Measurements from ENCODE around the gene CD46.
"Not testable (repeated sequence)": the region's sequence is repeated elsewhere in the genome, so short reads cannot be mapped to it uniquely, and the experiment has no call there.

The CD46 gene

DNA sequence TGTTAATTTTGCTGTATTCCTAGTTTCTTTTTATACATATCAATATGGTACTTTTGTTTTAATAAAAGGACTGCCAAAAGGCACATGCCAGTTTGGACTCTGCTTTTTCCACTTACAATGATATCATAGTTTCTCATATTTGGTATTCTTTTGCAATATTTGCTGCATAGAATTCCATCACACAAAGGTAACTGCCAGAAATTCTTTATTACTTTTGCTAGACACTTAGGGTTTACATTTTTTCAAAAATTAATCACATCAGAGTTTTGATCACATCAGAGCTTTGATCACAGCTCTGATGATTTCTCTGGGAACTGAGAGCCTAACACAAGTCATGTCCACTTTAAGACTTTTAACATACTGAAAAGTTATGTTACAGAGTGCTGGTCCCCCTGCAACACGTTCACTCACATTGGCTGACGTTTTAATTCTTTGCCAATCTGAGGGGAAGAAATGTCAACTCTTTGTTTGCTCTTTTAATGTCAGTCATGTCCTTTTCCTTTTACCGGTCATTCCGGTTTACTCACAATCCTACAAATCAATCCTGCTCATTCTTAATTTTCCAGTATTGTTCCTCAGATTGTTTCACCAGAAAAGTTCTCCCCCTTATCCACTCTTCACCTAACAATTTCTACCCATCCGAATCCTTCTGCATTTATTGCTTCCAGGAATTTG lies 1.1 kb upstream of the CD46 start:
- DNase-seq (ENCODE audit: low read depth in 2 of 2), result no peak

GRCh38 chr1:207751463-207751789 lies 428 bp upstream of the CD46 start:
- not testable (repeated sequence) for DNase-seq (ENCODE audit: low read depth in 2 of 2)

- peak; percentile 2 to 14 for DNase-seq (ENCODE audit: low read depth in 2 of 2)
These were observed 673 bp downstream of the CD46 start for GRCh38 chr1:207752456-207752998.

- DNase-seq (ENCODE audit: low read depth in 2 of 2), result no peak
These were observed 1.8 kb downstream of the CD46 start for GRCh38 chr1:207753611-207754010.

- no peak for DNase-seq (ENCODE audit: low read depth in 2 of 2)
These were observed 2.2 kb downstream of the CD46 start for GRCh38 chr1:207754011-207754410.

DNA sequence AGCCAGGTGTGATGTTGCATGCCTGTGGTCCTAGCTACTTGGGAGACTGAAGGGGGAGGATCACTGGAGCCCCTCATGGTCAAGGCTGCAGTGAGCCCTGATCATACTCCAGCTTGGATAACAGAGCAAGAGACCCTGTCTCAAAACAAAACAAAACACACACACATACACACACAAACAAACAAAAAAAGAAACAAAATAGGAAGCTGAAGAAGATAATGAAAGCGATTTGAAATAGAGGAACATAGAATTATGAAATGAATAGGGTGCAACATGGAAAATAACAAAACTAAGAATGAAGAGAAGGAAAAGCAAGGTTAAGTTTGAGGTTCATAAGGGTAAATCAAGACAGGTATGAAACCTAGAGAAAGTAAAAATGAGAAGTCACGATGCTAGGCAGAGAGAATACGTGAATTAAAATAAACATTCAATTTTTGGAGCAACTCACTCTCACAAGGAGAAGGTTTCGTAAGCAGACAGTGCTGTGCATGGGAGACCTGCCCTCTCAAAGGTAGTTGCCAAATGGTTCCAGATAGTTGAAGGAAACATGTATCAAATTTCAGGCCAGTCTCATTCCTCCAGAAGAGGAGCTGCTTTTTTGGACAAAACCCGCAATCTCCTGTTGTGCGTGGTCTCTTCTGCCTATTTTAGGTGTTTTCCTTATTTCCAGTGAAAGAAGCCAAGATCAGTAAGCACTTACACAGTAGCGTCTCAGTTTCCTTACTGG lies 3.3 kb downstream of the CD46 start:
- no peak for DNase-seq (ENCODE audit: low read depth in 2 of 2)

GRCh38 chr1:207755846-207756693 lies 4.2 kb downstream of the CD46 start:
- DNase-seq (ENCODE audit: low read depth in 2 of 2), result no peak

- DNase-seq (ENCODE audit: low read depth in 2 of 2), result no peak
These were observed 10.8 kb downstream of the CD46 start for GRCh38 chr1:207762622-207763021.

GRCh38 chr1:207763091-207763490 lies 11.2 kb downstream of the CD46 start:
- no peak for DNase-seq (ENCODE audit: low read depth in 2 of 2)

DNA sequence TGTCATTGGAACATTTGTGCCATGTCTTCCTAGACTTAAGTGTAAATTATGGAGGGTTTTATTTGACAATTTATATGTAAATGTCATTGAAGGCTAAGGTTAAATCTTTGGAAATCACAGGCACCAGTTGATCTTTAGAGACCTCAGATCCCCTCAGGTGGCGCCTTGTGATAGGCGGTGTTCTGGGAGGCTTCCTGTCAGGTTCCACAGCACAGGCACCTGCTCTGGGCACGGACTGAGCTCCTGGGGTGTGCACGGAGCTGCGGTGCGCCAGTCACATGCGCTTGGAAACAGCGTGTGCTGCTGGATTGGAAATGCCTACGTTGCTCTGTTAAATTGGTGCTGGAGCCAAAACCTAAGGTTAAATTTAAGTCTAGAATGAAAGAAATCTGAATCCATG lies 12.1 kb downstream of the CD46 start:
- DNase-seq (ENCODE audit: low read depth in 2 of 2), result no peak

DNA sequence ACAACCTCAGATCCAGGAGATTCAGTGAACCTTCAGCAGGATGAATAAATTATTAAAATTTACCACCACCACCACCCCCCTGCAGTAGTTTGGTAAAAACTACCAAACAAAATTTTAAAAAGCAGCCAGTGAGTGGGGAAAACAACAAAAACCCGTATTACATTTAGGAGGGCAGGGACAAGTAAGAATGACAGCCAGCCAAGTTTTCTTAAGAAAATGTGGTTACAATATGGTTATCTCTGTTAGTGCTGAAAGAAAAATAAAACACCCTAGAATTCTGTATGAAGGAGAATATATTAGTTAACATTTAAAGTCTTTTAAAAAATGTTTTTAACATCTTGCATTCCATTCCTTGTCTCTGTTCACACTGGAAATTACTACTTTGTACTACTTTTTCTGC lies 14.7 kb downstream of the CD46 start:
- DNase-seq (ENCODE audit: low read depth in 2 of 2), result no peak

GRCh38 chr1:207770514-207770913 lies 18.7 kb downstream of the CD46 start:
- DNase-seq (ENCODE audit: low read depth in 2 of 2), result not testable (repeated sequence)

GRCh38 chr1:207776045-207776444 lies 24.2 kb downstream of the CD46 start:
- not testable (repeated sequence) for DNase-seq (ENCODE audit: low read depth in 2 of 2)

GRCh38 chr1:207777412-207777811 lies 25.6 kb downstream of the CD46 start:
- DNase-seq (ENCODE audit: low read depth in 2 of 2), result not testable (repeated sequence)

GRCh38 chr1:207779008-207779407 lies 27.2 kb downstream of the CD46 start:
- DNase-seq (ENCODE audit: low read depth in 2 of 2), result no peak

DNA sequence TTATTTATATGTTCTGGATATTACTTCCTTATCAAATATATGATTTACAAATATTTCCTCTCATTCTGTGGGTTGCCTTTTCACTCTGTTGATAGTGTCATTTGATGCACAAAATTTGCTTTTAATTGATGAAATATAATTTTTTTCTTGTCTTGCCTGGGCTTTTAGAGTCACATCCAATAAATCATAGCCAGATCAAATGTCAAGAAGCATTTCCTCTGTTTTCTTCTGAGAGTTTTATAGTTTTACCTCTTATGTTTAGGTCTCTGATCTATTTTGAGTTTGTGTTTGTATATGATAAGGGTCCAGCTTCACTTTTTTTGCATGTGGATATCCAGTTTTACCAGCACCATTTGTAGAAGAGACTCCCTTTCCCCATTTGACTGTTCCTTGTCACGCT lies 29.5 kb downstream of the CD46 start:
- DNase-seq (ENCODE audit: low read depth in 2 of 2), result no peak

GRCh38 chr1:207787776-207788175 lies 35.9 kb downstream of the CD46 start:
- no peak for DNase-seq (ENCODE audit: low read depth in 2 of 2)

GRCh38 chr1:207789386-207789785 lies 37.5 kb downstream of the CD46 start:
- no peak for DNase-seq (ENCODE audit: low read depth in 2 of 2)

- no peak for DNase-seq (ENCODE audit: low read depth in 2 of 2)
These were observed 38.2 kb downstream of the CD46 start for GRCh38 chr1:207789792-207790787.

- no peak for DNase-seq (ENCODE audit: low read depth in 2 of 2)
These were observed 39.4 kb downstream of the CD46 start for GRCh38 chr1:207791290-207791689.

DNA sequence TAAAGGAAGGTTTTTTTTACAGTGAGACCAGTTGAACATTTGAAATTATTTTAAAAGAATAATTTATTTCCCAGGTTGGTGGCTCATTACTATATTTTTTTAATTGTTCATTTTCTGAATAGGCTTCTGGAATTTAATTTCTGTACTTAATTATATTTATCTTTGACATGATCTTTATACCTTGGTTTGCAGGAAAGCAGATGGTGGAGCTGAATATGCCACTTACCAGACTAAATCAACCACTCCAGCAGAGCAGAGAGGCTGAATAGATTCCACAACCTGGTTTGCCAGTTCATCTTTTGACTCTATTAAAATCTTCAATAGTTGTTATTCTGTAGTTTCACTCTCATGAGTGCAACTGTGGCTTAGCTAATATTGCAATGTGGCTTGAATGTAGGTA lies 41.5 kb downstream of the CD46 start:
- DNase-seq (ENCODE audit: low read depth in 2 of 2), result no peak

Measured in stimulated activated CD8-positive, alpha-beta memory T cell treated with anti-CD3 and anti-CD28 coated beads, Interleukin-15, amount 100 ng/mL, for 48 hours (primary cell).